MM.1S (cell line): ENCODE data around the gene CEBPE.

ENCODE experiments used
- DNase-seq: peaks from one replicate; pipeline ENCODE4 v3.0.0-alpha.2; 2015
- H2AFZ ChIP-seq: fragments of 300-600 bp; sonication (generic); 2 replicates; pipeline ENCODE4 v1.6.0; 2016; ENCODE audit warnings: antibody characterized with exemption, low read length
- H3F3A ChIP-seq: fragments of 300-600 bp; sonication (generic); 2 replicates; pipeline ENCODE4 v1.6.1; 2016; ENCODE audit warnings: mild to moderate bottlenecking, antibody characterized with exemption, low read length, moderate library complexity, mixed read lengths; ENCODE audit not compliant: insufficient read depth
- H3K27ac ChIP-seq: fragments of 300-600 bp; sonication (generic); 2 replicates; pipeline ENCODE4 v1.5.1; 2016; ENCODE audit warnings: mild to moderate bottlenecking, low read length
- H3K27me3 ChIP-seq: fragments of 300-600 bp; sonication (generic); replicated peaks from 2 replicates; pipeline ENCODE4 v1.6.0; 2016; ENCODE audit warnings: low read length; ENCODE audit not compliant: insufficient read depth
- H3K36me3 ChIP-seq: fragments of 300-600 bp; sonication (generic); replicated peaks from 2 replicates; pipeline ENCODE4 v1.6.1; 2016; ENCODE audit warnings: mild to moderate bottlenecking, low read length, mixed read lengths; ENCODE audit not compliant: insufficient read depth
- H3K4me1 ChIP-seq: fragments of 300-600 bp; sonication (generic); 2 replicates; pipeline ENCODE4 v1.6.1; 2016; ENCODE audit warnings: low read length, mixed read lengths
- H3K4me2 ChIP-seq: fragments of 300-600 bp; sonication (generic); 2 replicates; pipeline ENCODE4 v1.6.0; 2016; ENCODE audit warnings: low read depth, low read length
- H3K4me3 ChIP-seq: fragments of 300-600 bp; sonication (generic); 2 replicates; pipeline ENCODE4 v1.5.1; 2016; ENCODE audit warnings: low read length, mixed read lengths
- H3K79me2 ChIP-seq: fragments of 300-600 bp; sonication (generic); 2 replicates; pipeline ENCODE4 v1.6.1; 2016; ENCODE audit warnings: mixed run types, low read length, mixed read lengths
- H3K9ac ChIP-seq: fragments of 300-600 bp; sonication (generic); 2 replicates; pipeline ENCODE4 v1.6.1; 2016; ENCODE audit warnings: low read length, mixed read lengths
- H3K9me2 ChIP-seq: fragments of 300-600 bp; sonication (generic); replicated peaks from 2 replicates; pipeline ENCODE4 v1.6.1; 2016; ENCODE audit warnings: mild to moderate bottlenecking, low read length, mixed read lengths; ENCODE audit not compliant: insufficient read depth
- H3K9me3 ChIP-seq: fragments of 300-600 bp; sonication (generic); replicated peaks from 2 replicates; pipeline ENCODE4 v1.6.1; 2016; ENCODE audit warnings: mild to moderate bottlenecking, low read length, mixed read lengths; ENCODE audit not compliant: insufficient read depth
- H4K20me1 ChIP-seq: fragments of 300-600 bp; sonication (generic); 2 replicates; pipeline ENCODE4 v1.6.1; 2016; ENCODE audit warnings: mild to moderate bottlenecking, low read length, moderate library complexity, mixed read lengths; ENCODE audit not compliant: insufficient read depth
- EZH2 ChIP-seq: fragments of 300-600 bp; sonication (generic); optimal IDR thresholded peaks from 2 replicates; pipeline ENCODE3; 2017; ENCODE audit warnings: low read depth, mild to moderate bottlenecking, antibody characterized with exemption, low read length, mixed read lengths
- EZH2phosphoT487 ChIP-seq: fragments of 300-600 bp; sonication (generic); IDR thresholded peaks from 2 replicates; pipeline ENCODE4 v1.6.1; 2018; ENCODE audit warnings: antibody characterized with exemption, low read length
- TF ChIP-seq, protein P1 (sequence below): fragments of 300-600 bp; sonication (generic); IDR thresholded peaks from 2 replicates; pipeline ENCODE4 v1.5.1; 2016; ENCODE audit warnings: antibody characterized with exemption, low read length, mixed read lengths

The CEBPE gene

DNA sequence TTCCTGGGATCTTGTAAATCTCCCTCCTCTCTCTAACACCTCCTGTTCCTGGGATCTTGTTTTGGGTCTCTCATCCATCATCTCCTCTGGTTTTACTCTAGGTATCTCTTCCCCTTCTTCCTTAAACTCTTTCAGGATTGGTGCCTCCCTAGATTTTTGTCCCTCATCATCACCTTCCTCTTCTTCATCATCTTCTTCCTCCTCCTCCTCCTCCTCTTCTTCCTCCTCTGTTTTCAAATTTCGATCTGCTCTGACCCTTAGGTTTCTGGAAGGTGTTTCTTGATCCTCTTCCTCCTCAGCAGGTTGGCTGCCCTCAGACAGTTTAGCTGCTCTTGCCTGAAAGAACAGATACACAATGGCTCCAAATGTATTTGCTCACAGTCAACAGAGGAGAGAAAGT lies 38.6 kb downstream of the CEBPE start:
- Histone ChIP-seq H3F3A (no peaks in the 10 kb centered on the region), H3K4me2 (no peak overlapping the region)

DNA sequence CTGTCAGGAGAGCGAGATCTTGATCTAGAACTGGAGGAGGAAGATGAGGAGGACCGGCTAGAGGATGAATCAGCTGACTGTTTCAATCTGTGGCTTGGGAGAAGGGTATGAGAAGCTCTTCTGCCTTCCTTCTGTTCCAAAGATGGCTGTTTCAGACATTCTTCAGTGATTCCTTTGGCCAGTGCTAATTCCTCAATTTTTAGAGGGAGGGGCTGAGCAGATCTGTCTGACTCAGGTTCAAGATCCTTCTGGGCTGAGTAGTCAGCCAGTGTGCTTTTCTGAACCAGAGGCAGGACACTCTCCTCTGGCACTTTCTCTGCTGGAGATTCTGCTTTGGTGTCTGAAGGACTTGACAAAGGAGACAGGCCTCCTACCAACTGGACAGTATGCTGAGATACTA lies 39.3 kb downstream of the CEBPE start:
- no peaks in the 10 kb centered on the region; the same call in 1 of the 2 replicates for H3K36me3 ChIP-seq
- no peaks in the 10 kb centered on the region for H3K9me3 ChIP-seq
- H3K79me2 ChIP-seq: no peaks in the 10 kb centered on the region
- no peak for DNase-seq
- H3K9ac ChIP-seq: no peak overlapping the region
- no peaks in the 10 kb centered on the region for H3K9me2 ChIP-seq
- no peak overlapping the region for H3K27ac ChIP-seq
- no peaks in the 10 kb centered on the region for H3F3A ChIP-seq
- no peaks in the 10 kb centered on the region for H3K4me1 ChIP-seq
- no peak overlapping the region for H3K4me2 ChIP-seq
- no peaks in the 10 kb centered on the region for H3K27me3 ChIP-seq
- no peak overlapping the region for H2AFZ ChIP-seq
- no peaks in the 10 kb centered on the region for H4K20me1 ChIP-seq
- TF ChIP-seq, protein P1, sequence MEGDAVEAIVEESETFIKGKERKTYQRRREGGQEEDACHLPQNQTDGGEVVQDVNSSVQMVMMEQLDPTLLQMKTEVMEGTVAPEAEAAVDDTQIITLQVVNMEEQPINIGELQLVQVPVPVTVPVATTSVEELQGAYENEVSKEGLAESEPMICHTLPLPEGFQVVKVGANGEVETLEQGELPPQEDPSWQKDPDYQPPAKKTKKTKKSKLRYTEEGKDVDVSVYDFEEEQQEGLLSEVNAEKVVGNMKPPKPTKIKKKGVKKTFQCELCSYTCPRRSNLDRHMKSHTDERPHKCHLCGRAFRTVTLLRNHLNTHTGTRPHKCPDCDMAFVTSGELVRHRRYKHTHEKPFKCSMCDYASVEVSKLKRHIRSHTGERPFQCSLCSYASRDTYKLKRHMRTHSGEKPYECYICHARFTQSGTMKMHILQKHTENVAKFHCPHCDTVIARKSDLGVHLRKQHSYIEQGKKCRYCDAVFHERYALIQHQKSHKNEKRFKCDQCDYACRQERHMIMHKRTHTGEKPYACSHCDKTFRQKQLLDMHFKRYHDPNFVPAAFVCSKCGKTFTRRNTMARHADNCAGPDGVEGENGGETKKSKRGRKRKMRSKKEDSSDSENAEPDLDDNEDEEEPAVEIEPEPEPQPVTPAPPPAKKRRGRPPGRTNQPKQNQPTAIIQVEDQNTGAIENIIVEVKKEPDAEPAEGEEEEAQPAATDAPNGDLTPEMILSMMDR: no peak
- TF ChIP-seq EZH2 (no peak), EZH2phosphoT487 (no peak)
- H3K4me3 ChIP-seq: no peak overlapping the region

More for the DNA sequence above, 38.6 kb downstream of the CEBPE start:
- Histone ChIP-seq H3K4me1 (no peaks in the 10 kb centered on the region), H3K27ac (no peak overlapping the region), H3K9ac (no peak overlapping the region), H4K20me1 (no peaks in the 10 kb centered on the region), H3K27me3 (no peaks in the 10 kb centered on the region), H3K4me3 (no peak overlapping the region), H3K79me2 (no peaks in the 10 kb centered on the region), H3K9me2 (no peaks in the 10 kb centered on the region), H3K9me3 (no peaks in the 10 kb centered on the region), H2AFZ (no peak overlapping the region), H3K36me3 (no peaks in the 10 kb centered on the region)
- DNase-seq: no peak
- no peak for TF ChIP-seq EZH2phosphoT487
- TF ChIP-seq, protein P1: no peak

DNA sequence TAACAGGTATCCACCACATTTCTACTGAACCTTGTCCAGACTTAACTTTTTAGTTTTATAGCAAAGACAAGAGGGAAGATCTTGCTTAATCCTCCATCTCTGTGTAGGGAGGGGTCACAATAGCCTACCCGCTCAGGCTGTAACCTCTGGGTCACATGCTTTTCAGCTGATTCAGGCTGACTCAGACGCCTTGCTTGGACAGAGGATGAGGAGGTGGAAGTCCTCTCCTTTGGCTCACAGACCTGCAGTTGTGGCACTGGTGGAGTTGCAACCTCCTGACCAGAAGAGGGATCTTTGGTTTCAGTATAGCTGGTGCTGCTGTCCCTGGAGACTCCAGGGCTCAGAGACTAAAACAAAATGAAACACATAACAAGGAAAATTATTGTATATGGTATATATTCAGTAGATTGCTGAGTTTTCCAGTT lies 40.4 kb downstream of the CEBPE start:
- no peaks in the 10 kb centered on the region; the same call in 1 of the 2 replicates for H3K36me3 ChIP-seq
- H3K4me1 ChIP-seq: no peaks in the 10 kb centered on the region
- no peak overlapping the region for H2AFZ ChIP-seq
- H3K27ac ChIP-seq: no peak overlapping the region
- H3K9me2 ChIP-seq: no peaks in the 10 kb centered on the region
- no peak for DNase-seq
- no peaks in the 10 kb centered on the region for H3K79me2 ChIP-seq
- TF ChIP-seq EZH2: no peak
- TF ChIP-seq EZH2phosphoT487: no peak
- TF ChIP-seq, protein P1: no peak
- no peaks in the 10 kb centered on the region for H3F3A ChIP-seq
- H3K9me3 ChIP-seq: no peaks in the 10 kb centered on the region
- H3K4me2 ChIP-seq: no peak overlapping the region
- no peaks in the 10 kb centered on the region for H4K20me1 ChIP-seq
- H3K4me3 ChIP-seq: no peak overlapping the region
- no peak overlapping the region for H3K9ac ChIP-seq
- H3K27me3 ChIP-seq: no peaks in the 10 kb centered on the region
